HepG2 (cell line): ENCODE results near the gene HPGD.

Experiments used
- CREB1 ChIP-seq, 2 experiments: fragments of 450-650 bp in 1 of 2; IDR thresholded peaks; 2 replicates each; pipeline ENCODE4 v1.6.1; 2016 to 2017; ENCODE audit warnings: control low read depth in 1 of 2, mild to moderate bottlenecking in 1 of 2, missing compliant biosample characterization in 1 of 2, missing genetic modification characterization in 1 of 2
- EP300 ChIP-seq, 3 experiments: sonication (generic) in 1 of 3; formaldehyde crosslinking in 1 of 3; IDR thresholded peaks; 2 replicates each; pipeline versions ENCODE4 v1.5.1 to v1.6.1; 2011 to 2020; ENCODE audit warnings: low read depth in 2 of 3, low read length in 2 of 3, borderline replicate concordance in 1 of 3, improper control_type of control experiment in 1 of 3, mild to moderate bottlenecking in 1 of 3, missing genetic modification reagents in 1 of 3, moderate library complexity in 1 of 3
- KLF13 ChIP-seq: sonication (generic); formaldehyde crosslinking; IDR thresholded peaks from 2 replicates; pipeline ENCODE4 v1.4.0; 2020; ENCODE audit warnings: mild to moderate bottlenecking, missing genetic modification reagents
- MTA3 ChIP-seq: sonication (generic); formaldehyde crosslinking; IDR thresholded peaks from 2 replicates; pipeline ENCODE4 v1.4.0; 2020; ENCODE audit warnings: missing genetic modification reagents
- POLR2A ChIP-seq, 2 experiments: IDR thresholded peaks; 2 replicates each; pipeline ENCODE4 v1.6.1; 2011; ENCODE audit warnings: low read depth in 2 of 2, low read length in 2 of 2, mild to moderate bottlenecking in 1 of 2, moderate library complexity in 1 of 2; ENCODE audit not compliant: insufficient read depth in 1 of 2
- RFXAP ChIP-seq: sonication (generic); formaldehyde crosslinking; IDR thresholded peaks from 2 replicates; pipeline ENCODE4 v1.4.0; 2020; ENCODE audit warnings: missing genetic modification reagents, borderline replicate concordance
- TSC22D2 ChIP-seq: sonication (generic); formaldehyde crosslinking; IDR thresholded peaks from 2 replicates; pipeline ENCODE4 v1.5.1; 2020; ENCODE audit warnings: missing genetic modification reagents, mild to moderate bottlenecking, borderline replicate concordance
- ZNF775 ChIP-seq: sonication (generic); formaldehyde crosslinking; IDR thresholded peaks from 2 replicates; pipeline ENCODE4 v1.4.0; 2020; ENCODE audit warnings: missing genetic modification reagents, mild to moderate bottlenecking, moderate library complexity, borderline replicate concordance
- TF ChIP-seq, protein P1 (sequence below): sonication (generic); formaldehyde crosslinking; IDR thresholded peaks from 2 replicates; pipeline ENCODE4 v1.5.0; 2020; ENCODE audit warnings: mild to moderate bottlenecking, missing genetic modification reagents, moderate library complexity

DNA sequence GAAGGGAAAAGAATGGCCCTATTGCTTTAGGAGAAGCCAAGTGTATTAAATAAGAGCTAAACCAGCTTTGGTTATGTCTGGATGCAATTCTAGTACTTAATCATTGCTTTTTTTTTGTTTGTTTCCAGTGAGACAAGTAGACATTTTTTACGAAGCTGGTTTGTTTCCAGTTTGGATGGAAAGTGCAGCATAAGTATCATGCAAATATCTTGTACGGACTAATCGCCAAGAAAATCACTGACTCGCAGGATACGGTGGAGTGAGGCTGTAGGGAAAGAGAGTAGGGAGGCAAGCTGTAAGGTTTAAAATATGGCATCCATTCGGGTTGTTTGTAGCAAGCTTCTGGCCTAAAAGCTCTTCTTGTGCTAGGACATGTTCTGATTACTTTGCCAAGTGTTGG, 64.8 kb downstream of the HPGD start:
- no peak for TF ChIP-seq ZNF775 (CRISPR knock-in tag)
- TF ChIP-seq EP300 (IDR thresholded peaks at IDR 0.05; ENCODE audit: low read depth in 2 of 2, low read length in 2 of 2) = no peak
- no peak for TF ChIP-seq EP300 (CRISPR knock-in tag; IDR thresholded peaks at IDR 0.05; ENCODE audit: borderline replicate concordance)
- no peak for TF ChIP-seq KLF13
- TF ChIP-seq, protein P1, sequence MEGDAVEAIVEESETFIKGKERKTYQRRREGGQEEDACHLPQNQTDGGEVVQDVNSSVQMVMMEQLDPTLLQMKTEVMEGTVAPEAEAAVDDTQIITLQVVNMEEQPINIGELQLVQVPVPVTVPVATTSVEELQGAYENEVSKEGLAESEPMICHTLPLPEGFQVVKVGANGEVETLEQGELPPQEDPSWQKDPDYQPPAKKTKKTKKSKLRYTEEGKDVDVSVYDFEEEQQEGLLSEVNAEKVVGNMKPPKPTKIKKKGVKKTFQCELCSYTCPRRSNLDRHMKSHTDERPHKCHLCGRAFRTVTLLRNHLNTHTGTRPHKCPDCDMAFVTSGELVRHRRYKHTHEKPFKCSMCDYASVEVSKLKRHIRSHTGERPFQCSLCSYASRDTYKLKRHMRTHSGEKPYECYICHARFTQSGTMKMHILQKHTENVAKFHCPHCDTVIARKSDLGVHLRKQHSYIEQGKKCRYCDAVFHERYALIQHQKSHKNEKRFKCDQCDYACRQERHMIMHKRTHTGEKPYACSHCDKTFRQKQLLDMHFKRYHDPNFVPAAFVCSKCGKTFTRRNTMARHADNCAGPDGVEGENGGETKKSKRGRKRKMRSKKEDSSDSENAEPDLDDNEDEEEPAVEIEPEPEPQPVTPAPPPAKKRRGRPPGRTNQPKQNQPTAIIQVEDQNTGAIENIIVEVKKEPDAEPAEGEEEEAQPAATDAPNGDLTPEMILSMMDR (CRISPR knock-in tag) = no peak
- TF ChIP-seq POLR2A (IDR thresholded peaks at IDR 0.05; ENCODE audit: insufficient read depth in 1 of 2, low read depth in 2 of 2, low read length in 2 of 2) = no peak
- no peak for TF ChIP-seq MTA3 (CRISPR knock-in tag)
- no peak for TF ChIP-seq CREB1 (IDR thresholded peaks at IDR 0.05)
- TF ChIP-seq CREB1 (CRISPR knock-in tag; IDR thresholded peaks at IDR 0.05) = no peak
- no peak for TF ChIP-seq TSC22D2 (CRISPR knock-in tag)
- no peak for TF ChIP-seq RFXAP (CRISPR knock-in tag)
